ENCODE results near the gene TMEM163. TPM values are rescaled to one million over a fixed set of nuclear protein-coding genes. Genes with fewer than 3 reads are reported as not detected.

The TMEM163 gene
- total RNA-seq, 1 experiment from 2014 or later = not detected

- no peak for DNase-seq (ENCODE audit: low spot score)
Observed at GRCh38 chr2:134436706-134437105, 282.1 kb downstream of the TMEM163 start.

GRCh38 chr2:134435936-134436335, 282.9 kb downstream of the TMEM163 start:
- DNase-seq (ENCODE audit: low spot score) = no peak

- DNase-seq (ENCODE audit: low spot score) = no peak
Observed at GRCh38 chr2:134435505-134435904, 283.3 kb downstream of the TMEM163 start.

GRCh38 chr2:134433979-134434378, 284.8 kb downstream of the TMEM163 start:
- no peak for DNase-seq (ENCODE audit: low spot score)

GRCh38 chr2:134433469-134433868, 285.3 kb downstream of the TMEM163 start:
- DNase-seq (ENCODE audit: low spot score) = no peak

GRCh38 chr2:134432435-134432883, 286.3 kb downstream of the TMEM163 start:
- peak; percentile 87 for DNase-seq (ENCODE audit: low spot score)

- DNase-seq (ENCODE audit: low spot score) = no peak
Observed at GRCh38 chr2:134431838-134432434, 286.9 kb downstream of the TMEM163 start.

- no peak for DNase-seq (ENCODE audit: low spot score)
Observed at GRCh38 chr2:134429886-134430285, 288.9 kb downstream of the TMEM163 start.

- no peak for DNase-seq (ENCODE audit: low spot score)
Observed at GRCh38 chr2:134426721-134427120, 292.1 kb downstream of the TMEM163 start.

GRCh38 chr2:134425724-134426496, 292.9 kb downstream of the TMEM163 start:
- no peak for DNase-seq (ENCODE audit: low spot score)

- DNase-seq (ENCODE audit: low spot score) = no peak
Observed at GRCh38 chr2:134421556-134422328, 297.1 kb downstream of the TMEM163 start.

GRCh38 chr2:134420920-134421319, 297.9 kb downstream of the TMEM163 start:
- DNase-seq (ENCODE audit: low spot score) = no peak

GRCh38 chr2:134420259-134420658, 298.5 kb downstream of the TMEM163 start:
- DNase-seq (ENCODE audit: low spot score) = no peak

- DNase-seq (ENCODE audit: low spot score) = no peak
Observed at GRCh38 chr2:134417968-134418582, 300.7 kb downstream of the TMEM163 start.

GRCh38 chr2:134416637-134417036, 302.2 kb downstream of the TMEM163 start:
- DNase-seq (ENCODE audit: low spot score) = no peak

- DNase-seq (ENCODE audit: low spot score) = no peak
Observed at GRCh38 chr2:134416018-134416417, 302.8 kb downstream of the TMEM163 start.

GRCh38 chr2:134413912-134414311, 304.9 kb downstream of the TMEM163 start:
- DNase-seq (ENCODE audit: low spot score) = no peak

- no peak for DNase-seq (ENCODE audit: low spot score)
Observed at GRCh38 chr2:134413430-134413829, 305.4 kb downstream of the TMEM163 start.

- DNase-seq (ENCODE audit: low spot score) = peak; percentile 66
Observed at GRCh38 chr2:134412639-134412999, 306.2 kb downstream of the TMEM163 start.

- DNase-seq (ENCODE audit: low spot score) = peak; percentile 88
Observed at GRCh38 chr2:134411828-134412638, 306.8 kb downstream of the TMEM163 start.

- no peak for DNase-seq (ENCODE audit: low spot score)
Observed at GRCh38 chr2:134411279-134411827, 307.4 kb downstream of the TMEM163 start.

Data from HT-29 (cell line).